Right ventricle myocardium superior (tissue), 1 donor: ENCODE results near the gene POTEG. TPM values are rescaled to one million over a fixed set of nuclear protein-coding genes. Genes with fewer than 3 reads are reported as not detected.
A peak's percentile ranks its signal among the peaks of the same experiment; 100 is the strongest.
"Not testable (repeated sequence)": the region's sequence is repeated elsewhere in the genome, so short reads cannot be mapped to it uniquely, and the experiment has no call there.

Experiments
- ATAC-seq: fragments of 200-7000 bp; cut with Tn5 transposase; one replicate; pipeline ENCODE4 v1.9.1; 2020; ENCODE audit warnings: mild to moderate bottlenecking; ENCODE audit not compliant: poor library complexity
- DNase-seq: peaks from one replicate; pipeline ENCODE4 v3.0.0-alpha.2; 2020
- intact Hi-C: fragments of 100-400 bp; cut with DNase I; formaldehyde crosslinking; loops from one replicate; pipeline ENCODE4 v1.11.2; 2022
- total RNA-seq: library from RNA; stranded (reverse); fragmentation: NEBNext Ultra II Directional; extraction: Animal tissue kit (Norgen Biotek cat#: 25700); gene quantifications from one replicate; pipeline ENCODE4 v1.2.1, GENCODE V29; 2021
- donor health status: DM: no; HTN: yes; CAD: no; lungs with severe emphysema.

Gene POTEG
- total RNA-seq, 1 donor from 2014 or later = not detected

- intact Hi-C loops, ATAC-seq, DNase-seq: not testable (repeated sequence)
These were observed 49.9 kb downstream of the POTEG start for GRCh38 chr14:19384088-19384781.

GRCh38 chr14:19383008-19383584 is 51.0 kb downstream of the POTEG start:
- DNase-seq = not testable (repeated sequence)

DNA sequence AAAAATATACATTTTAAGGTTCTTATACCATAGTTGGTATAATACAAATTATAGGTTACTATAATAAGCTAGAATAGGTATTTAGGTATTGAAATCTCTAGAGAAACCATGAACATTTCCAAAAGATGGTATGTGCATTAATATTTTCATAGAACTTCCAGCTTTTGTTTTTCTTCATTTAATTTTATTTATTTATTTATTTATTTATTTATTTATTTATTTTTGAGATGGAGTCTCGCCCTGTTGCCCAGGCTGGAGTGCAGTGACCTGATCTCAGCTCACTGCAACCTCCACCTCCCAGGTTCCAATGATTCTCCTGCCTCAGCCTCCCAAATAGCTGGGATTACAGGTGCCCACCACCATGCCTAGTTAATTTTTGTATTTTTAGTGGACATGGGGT is 54.0 kb downstream of the POTEG start:
- ATAC-seq, intact Hi-C loops, DNase-seq: not testable (repeated sequence)

More at GRCh38 chr14:19383008-19383584, 51.0 kb downstream of the POTEG start:
- ATAC-seq, intact Hi-C loops: not testable (repeated sequence)

- DNase-seq = peak; percentile 33
- ATAC-seq, intact Hi-C loops: not testable (repeated sequence)
These were observed 59.7 kb downstream of the POTEG start for GRCh38 chr14:19374451-19374903.

DNA sequence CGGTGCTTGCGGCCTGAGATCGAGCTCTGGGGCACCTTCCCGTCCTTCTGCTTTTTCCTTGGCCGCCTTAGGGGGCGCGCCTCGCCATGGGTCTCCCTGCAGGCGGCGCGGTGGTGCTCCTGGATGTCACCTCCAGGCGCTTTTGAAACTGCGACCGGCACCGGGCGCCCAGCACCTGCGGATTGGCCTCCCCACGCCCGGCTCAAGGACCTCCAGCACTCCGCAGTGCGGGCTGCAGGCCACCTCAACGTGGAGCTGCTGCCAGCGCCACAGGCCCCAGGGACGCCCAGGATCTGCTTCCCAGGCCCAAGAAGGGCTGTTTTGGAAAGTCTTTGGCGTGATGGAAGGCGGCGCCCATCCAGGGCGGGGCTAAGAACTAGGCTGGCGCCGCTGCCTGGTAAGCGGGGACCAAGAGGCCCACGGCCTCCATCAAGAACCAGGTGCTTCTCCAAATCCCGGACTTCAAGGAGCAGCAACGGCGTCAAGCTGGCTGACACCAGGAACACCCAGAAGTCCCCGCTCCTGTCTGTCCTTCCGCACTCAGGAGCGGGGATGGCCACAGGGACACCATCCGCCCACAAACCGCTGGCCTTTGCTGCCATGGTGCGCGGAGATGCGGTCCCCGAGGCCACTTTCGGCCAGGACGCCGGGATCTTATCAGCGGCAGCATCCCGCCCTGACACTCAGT is 61.2 kb downstream of the POTEG start:
- ATAC-seq, intact Hi-C loops: not testable (repeated sequence)
- DNase-seq = peak; percentile 37

DNA sequence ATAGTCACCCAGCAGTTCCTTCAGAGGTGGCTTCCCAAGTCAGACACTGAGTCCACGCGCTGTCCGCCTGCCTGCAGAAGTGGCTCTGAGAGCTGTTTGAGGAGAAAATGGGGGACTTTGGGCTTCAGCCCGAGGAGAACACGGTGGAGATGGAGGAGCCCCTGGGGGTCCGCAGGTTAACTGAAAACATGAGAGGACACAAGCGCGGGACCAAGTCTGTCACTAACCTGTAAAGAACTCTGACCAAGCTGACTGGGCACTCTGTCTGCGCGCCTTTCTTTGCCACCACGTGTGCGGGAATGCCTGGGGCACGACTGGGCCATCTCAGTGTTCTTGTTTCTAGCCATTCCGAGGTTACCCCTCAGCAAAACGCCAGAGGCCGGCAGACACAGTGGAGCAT is 62.4 kb downstream of the POTEG start:
- DNase-seq, intact Hi-C loops: not testable (repeated sequence)

GRCh38 chr14:19362803-19363202 is 71.3 kb downstream of the POTEG start:
- intact Hi-C loops, DNase-seq, ATAC-seq: not testable (repeated sequence)

More for the DNA sequence above, 62.4 kb downstream of the POTEG start:
- not testable (repeated sequence) for ATAC-seq

DNA sequence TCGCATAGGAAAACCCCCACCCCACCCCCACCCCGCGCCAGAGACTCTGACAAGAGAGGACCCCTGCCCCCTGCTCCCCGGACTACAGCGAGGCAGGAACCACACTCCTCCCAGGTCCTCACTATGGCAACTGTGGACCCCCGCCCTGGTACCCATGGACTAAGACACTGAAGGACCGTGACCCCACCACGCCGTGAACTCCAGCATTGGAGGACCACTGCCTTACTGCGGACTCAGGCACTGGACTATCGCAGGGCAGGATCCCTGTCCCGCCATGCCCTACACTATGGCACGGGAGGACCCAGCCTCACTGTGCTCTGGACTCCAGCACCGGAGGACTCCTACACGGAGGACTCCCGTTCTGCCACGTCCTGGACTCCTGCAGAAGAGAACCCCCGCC is 71.8 kb downstream of the POTEG start:
- DNase-seq, ATAC-seq, intact Hi-C loops: not testable (repeated sequence)

GRCh38 chr14:19361636-19362253 is 72.4 kb downstream of the POTEG start:
- ATAC-seq, intact Hi-C loops, DNase-seq: not testable (repeated sequence)

GRCh38 chr14:19360937-19361635 is 73.1 kb downstream of the POTEG start:
- ATAC-seq, intact Hi-C loops: not testable (repeated sequence)
- DNase-seq = peak; percentile 24
